ENCODE data around the gene AGAP2. TPM values are rescaled to one million over a fixed set of nuclear protein-coding genes. Genes with fewer than 3 reads are reported as not detected.

The AGAP2 gene
- total and polyA plus RNA-seq, 9 of the 15 experiments (the other 6 are each of a cell fraction or from before 2014, with no cell fraction given), result 0.04 to 0.77 (median 0.28) TPM; not detected in 1

DNA sequence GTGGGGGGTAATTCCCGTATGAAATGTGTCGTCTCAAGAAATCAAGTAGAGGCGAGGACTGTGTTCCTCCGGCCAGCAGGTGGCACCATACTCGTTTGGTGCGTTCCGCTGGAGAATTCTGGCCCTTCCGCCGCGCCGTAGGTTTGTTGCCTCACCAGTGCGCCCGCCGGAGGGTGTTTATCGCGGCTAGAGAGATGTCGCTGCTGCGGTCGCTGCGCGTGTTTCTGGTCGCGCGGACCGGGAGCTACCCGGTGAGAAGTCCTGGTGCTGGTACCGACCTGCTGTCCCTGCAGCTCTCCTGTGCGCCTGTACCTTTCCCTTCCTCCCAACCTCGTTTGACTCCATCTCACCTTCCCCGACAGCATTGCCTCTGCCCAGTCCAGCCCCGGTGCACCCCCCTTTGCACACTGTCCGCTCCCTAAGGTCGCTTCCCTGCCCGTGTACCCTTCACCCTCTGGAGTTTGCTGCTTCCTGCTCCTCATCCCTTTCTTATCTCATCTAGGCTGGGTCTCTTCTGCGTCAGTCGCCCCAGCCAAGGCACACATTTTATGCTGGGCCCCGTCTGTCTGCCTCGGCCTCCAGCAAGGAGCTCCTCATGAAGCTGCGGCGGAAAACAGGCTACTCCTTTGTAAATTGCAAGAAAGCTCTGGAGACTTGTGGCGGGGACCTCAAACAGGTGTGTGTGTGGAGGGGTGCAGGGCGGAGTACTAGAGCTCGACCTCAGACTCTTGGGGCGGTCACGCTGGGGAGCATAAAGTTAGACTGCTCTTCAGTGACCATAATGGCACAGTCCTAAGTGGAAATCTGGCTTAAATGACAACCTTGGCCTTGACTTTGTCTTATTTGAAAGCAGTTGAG is 44.3 kb upstream of the AGAP2 start, which contains the start of gene TSFM (continued):
- TF ChIP-seq, protein P1, sequence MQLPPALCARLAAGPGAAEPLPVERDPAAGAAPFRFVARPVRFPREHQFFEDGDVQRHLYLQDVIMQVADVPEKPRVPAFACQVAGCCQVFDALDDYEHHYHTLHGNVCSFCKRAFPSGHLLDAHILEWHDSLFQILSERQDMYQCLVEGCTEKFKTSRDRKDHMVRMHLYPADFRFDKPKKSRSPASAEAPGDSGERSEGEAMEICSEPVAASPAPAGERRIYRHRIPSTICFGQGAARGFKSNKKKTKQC (CRISPR knock-in tag; IDR thresholded peaks at IDR 0.05), result peak; percentile 76; the same call in 1 of the 2 replicates
- TF ChIP-seq, protein P2, sequence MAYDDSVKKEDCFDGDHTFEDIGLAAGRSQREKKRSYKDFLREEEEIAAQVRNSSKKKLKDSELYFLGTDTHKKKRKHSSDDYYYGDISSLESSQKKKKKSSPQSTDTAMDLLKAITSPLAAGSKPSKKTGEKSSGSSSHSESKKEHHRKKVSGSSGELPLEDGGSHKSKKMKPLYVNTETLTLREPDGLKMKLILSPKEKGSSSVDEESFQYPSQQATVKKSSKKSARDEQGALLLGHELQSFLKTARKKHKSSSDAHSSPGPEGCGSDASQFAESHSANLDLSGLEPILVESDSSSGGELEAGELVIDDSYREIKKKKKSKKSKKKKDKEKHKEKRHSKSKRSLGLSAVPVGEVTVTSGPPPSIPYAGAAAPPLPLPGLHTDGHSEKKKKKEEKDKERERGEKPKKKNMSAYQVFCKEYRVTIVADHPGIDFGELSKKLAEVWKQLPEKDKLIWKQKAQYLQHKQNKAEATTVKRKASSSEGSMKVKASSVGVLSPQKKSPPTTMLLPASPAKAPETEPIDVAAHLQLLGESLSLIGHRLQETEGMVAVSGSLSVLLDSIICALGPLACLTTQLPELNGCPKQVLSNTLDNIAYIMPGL (CRISPR knock-in tag; IDR thresholded peaks at IDR 0.05), result no peak; the same call in 1 of the 2 replicates
- peak; percentile 47; the same call in 1 of the 2 replicates for TF ChIP-seq BRD4 (IDR thresholded peaks at IDR 0.05)
- no peak for TF ChIP-seq ARID2 (IDR thresholded peaks at IDR 0.05)
- TF ChIP-seq ZBTB8A (IDR thresholded peaks at IDR 0.05; ENCODE audit: partially characterized antibody), result no peak
- peak; percentile 75 for TF ChIP-seq ETV5 (CRISPR knock-in tag; IDR thresholded peaks at IDR 0.05; ENCODE audit: low read depth)
- peak; percentile 97 for TF ChIP-seq RBBP5 (IDR thresholded peaks at IDR 0.05; ENCODE audit: borderline replicate concordance, insufficient read depth, low read length, poor library complexity, severe bottlenecking)
- TF ChIP-seq MBD2 (IDR thresholded peaks at IDR 0.05; ENCODE audit: borderline replicate concordance, low read depth), result peak; percentile 84
- no peak for TF ChIP-seq POLR3G (IDR thresholded peaks at IDR 0.05; ENCODE audit: extremely low read depth, insufficient read length, insufficient replicate concordance)
- TF ChIP-seq CHD2 (IDR thresholded peaks at IDR 0.05; ENCODE audit: low read depth, low read length), result 0 out of 2 replicates have a peak, but pooled peaks have one; percentile 23
- no peak for TF ChIP-seq ESRRB (CRISPR knock-in tag; IDR thresholded peaks at IDR 0.05; ENCODE audit: borderline replicate concordance)
- TF ChIP-seq XRCC5 (IDR thresholded peaks at IDR 0.05; ENCODE audit: low read depth, low read length), result peak; percentile 95
- TF ChIP-seq MEIS2 (IDR thresholded peaks at IDR 0.05; ENCODE audit: partially characterized antibody), result no peak
- TF ChIP-seq BMI1 (IDR thresholded peaks at IDR 0.05; ENCODE audit: low read length), result no peak
- no peak for TF ChIP-seq KAT8 (IDR thresholded peaks at IDR 0.05; ENCODE audit: low read depth)
- TF ChIP-seq ETV1 (tag; conservative IDR thresholded peaks at IDR 0.05; ENCODE audit: low read depth), result peak; percentile 65
- TF ChIP-seq ZNF717 (CRISPR knock-in tag; IDR thresholded peaks at IDR 0.05), result no peak
- peak; percentile 97 for TF ChIP-seq PHF8 (IDR thresholded peaks at IDR 0.05; ENCODE audit: borderline replicate concordance, low read length)
- TF ChIP-seq, protein P3, sequence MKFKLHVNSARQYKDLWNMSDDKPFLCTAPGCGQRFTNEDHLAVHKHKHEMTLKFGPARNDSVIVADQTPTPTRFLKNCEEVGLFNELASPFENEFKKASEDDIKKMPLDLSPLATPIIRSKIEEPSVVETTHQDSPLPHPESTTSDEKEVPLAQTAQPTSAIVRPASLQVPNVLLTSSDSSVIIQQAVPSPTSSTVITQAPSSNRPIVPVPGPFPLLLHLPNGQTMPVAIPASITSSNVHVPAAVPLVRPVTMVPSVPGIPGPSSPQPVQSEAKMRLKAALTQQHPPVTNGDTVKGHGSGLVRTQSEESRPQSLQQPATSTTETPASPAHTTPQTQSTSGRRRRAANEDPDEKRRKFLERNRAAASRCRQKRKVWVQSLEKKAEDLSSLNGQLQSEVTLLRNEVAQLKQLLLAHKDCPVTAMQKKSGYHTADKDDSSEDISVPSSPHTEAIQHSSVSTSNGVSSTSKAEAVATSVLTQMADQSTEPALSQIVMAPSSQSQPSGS (CRISPR knock-in tag; IDR thresholded peaks at IDR 0.05), result 0 out of 2 replicates have a peak, but pooled peaks have one; percentile 38
- no peak for TF ChIP-seq SMARCA5 (IDR thresholded peaks at IDR 0.05)
- no peak for TF ChIP-seq EGR1 (conservative IDR thresholded peaks at IDR 0.05)
- TF ChIP-seq CC2D1A (IDR thresholded peaks at IDR 0.05), result peak; percentile 93
- TF ChIP-seq KLF1 (tag; IDR thresholded peaks at IDR 0.05), result no peak
- peak in 1 of 2 experiments; percentile 87; a peak in 2 of 3 replicates for TF ChIP-seq CBX3 (IDR thresholded peaks at IDR 0.05; ENCODE audit: borderline replicate concordance in 1 of 2, low read length in 2 of 2)
- TF ChIP-seq CBX8 (IDR thresholded peaks at IDR 0.05; ENCODE audit: borderline replicate concordance, extremely low read depth, low read depth, low read length, poor library complexity, severe bottlenecking), result no peak
- peak; percentile 9 for TF ChIP-seq NUFIP1 (IDR thresholded peaks at IDR 0.05; ENCODE audit: partially characterized antibody)
